Measurements from ENCODE around the gene FBH1. TPM values are rescaled to one million over a fixed set of nuclear protein-coding genes. Genes with fewer than 3 reads are reported as not detected.
"Not testable (repeated sequence)": the region's sequence is repeated elsewhere in the genome, so short reads cannot be mapped to it uniquely, and the experiment has no call there.

FBH1 gene
- total and polyA plus RNA-seq, 2 donors from 2014 or later = 70.7 to 76.5 TPM

- Histone ChIP-seq H3K9me3 (ENCODE audit: control insufficient read depth in 2 of 3, insufficient read depth in 1 of 3, low read length in 3 of 3) (no peaks in the 10 kb centered on the region), H3K27ac (ENCODE audit: low read depth in 2 of 2, low read length in 2 of 2) (no peak overlapping the region), H3K36me3 (ENCODE audit: control insufficient read depth in 2 of 3, insufficient read depth in 3 of 3, low read length in 3 of 3) (no peaks in the 10 kb centered on the region), H3K4me3 (ENCODE audit: low read length in 3 of 3) (no peak overlapping the region), H3K27me3 (ENCODE audit: control insufficient read depth, insufficient read depth, low read length) (no peaks in the 10 kb centered on the region), H3K9ac (ENCODE audit: low read length in 3 of 3) (no peak overlapping the region), H3K4me1 (ENCODE audit: control insufficient read depth in 2 of 3, insufficient read depth in 2 of 3, low read depth in 1 of 3, low read length in 3 of 3) (no peaks in the 10 kb centered on the region)
- FAIRE-seq = no peak
- TF ChIP-seq CTCF (IDR thresholded peaks at IDR 0.05; ENCODE audit: borderline replicate concordance, extremely low read depth, insufficient read depth) = no peak
- DNase-seq = no peak
- intact Hi-C loops (cut with DNase I) = no loop called here
Observed at GRCh38 chr10:5841965-5842364, 48.1 kb upstream of the FBH1 start.

GRCh38 chr10:5843686-5844344 lies 46.2 kb upstream of the FBH1 start:
- Histone ChIP-seq H3K27ac (ENCODE audit: low read depth in 2 of 2, low read length in 2 of 2) (no peak overlapping the region), H3K27me3 (ENCODE audit: control insufficient read depth, insufficient read depth, low read length) (no peaks in the 10 kb centered on the region), H3K9ac (ENCODE audit: low read length in 3 of 3) (no peak overlapping the region), H3K9me3 (ENCODE audit: control insufficient read depth in 2 of 3, insufficient read depth in 1 of 3, low read length in 3 of 3) (no peaks in the 10 kb centered on the region), H3K4me1 (ENCODE audit: control insufficient read depth in 2 of 3, insufficient read depth in 2 of 3, low read depth in 1 of 3, low read length in 3 of 3) (no peaks in the 10 kb centered on the region), H3K4me3 (ENCODE audit: low read length in 3 of 3) (no peak overlapping the region), H3K36me3 (ENCODE audit: control insufficient read depth in 2 of 3, insufficient read depth in 3 of 3, low read length in 3 of 3) (no peaks in the 10 kb centered on the region)
- FAIRE-seq (no peak), DNase-seq (no peak)
- intact Hi-C loops (cut with DNase I) = no loop called here
- no peak for TF ChIP-seq CTCF (IDR thresholded peaks at IDR 0.05; ENCODE audit: borderline replicate concordance, extremely low read depth, insufficient read depth)

- no peak overlapping the region for H3K27ac ChIP-seq (ENCODE audit: low read depth in 2 of 2, low read length in 2 of 2)
- FAIRE-seq = no peak
- H3K9ac ChIP-seq (ENCODE audit: low read length in 3 of 3) = no peak overlapping the region
- no peaks in the 10 kb centered on the region for H3K27me3 ChIP-seq (ENCODE audit: control insufficient read depth, insufficient read depth, low read length)
- DNase-seq = no peak
- H3K4me1 ChIP-seq (ENCODE audit: control insufficient read depth in 2 of 3, insufficient read depth in 2 of 3, low read depth in 1 of 3, low read length in 3 of 3) = no peaks in the 10 kb centered on the region
- intact Hi-C loops (cut with DNase I) = no loop called here
- H3K9me3 ChIP-seq (ENCODE audit: control insufficient read depth in 2 of 3, insufficient read depth in 1 of 3, low read length in 3 of 3) = no peaks in the 10 kb centered on the region
- no peak overlapping the region for H3K4me3 ChIP-seq (ENCODE audit: low read length in 3 of 3)
- no peak for TF ChIP-seq CTCF (IDR thresholded peaks at IDR 0.05; ENCODE audit: borderline replicate concordance, extremely low read depth, insufficient read depth)
- no peaks in the 10 kb centered on the region for H3K36me3 ChIP-seq (ENCODE audit: control insufficient read depth in 2 of 3, insufficient read depth in 3 of 3, low read length in 3 of 3)
Observed at GRCh38 chr10:5844345-5845055, 45.5 kb upstream of the FBH1 start.

- DNase-seq; H3K4me3 ChIP-seq (ENCODE audit: low read length in 3 of 3); H3K4me1 ChIP-seq (ENCODE audit: control insufficient read depth in 2 of 3, insufficient read depth in 2 of 3, low read depth in 1 of 3, low read length in 3 of 3); H3K27ac ChIP-seq (ENCODE audit: low read depth in 2 of 2, low read length in 2 of 2); H3K36me3 ChIP-seq (ENCODE audit: control insufficient read depth in 2 of 3, insufficient read depth in 3 of 3, low read length in 3 of 3); H3K9ac ChIP-seq (ENCODE audit: low read length in 3 of 3); H3K9me3 ChIP-seq (ENCODE audit: control insufficient read depth in 2 of 3, insufficient read depth in 1 of 3, low read length in 3 of 3); FAIRE-seq; H3K27me3 ChIP-seq (ENCODE audit: control insufficient read depth, insufficient read depth, low read length); intact Hi-C loops (cut with DNase I): not testable (repeated sequence)
Observed at GRCh38 chr10:5846667-5847066, 43.4 kb upstream of the FBH1 start.
